Left ventricle myocardium inferior (tissue), 1 donor: ENCODE results near the gene SLC2A8. TPM values are rescaled to one million over a fixed set of nuclear protein-coding genes. Genes with fewer than 3 reads are reported as not detected.

ENCODE experiments used
- DNase-seq: peaks from one replicate; pipeline ENCODE4 v3.0.0-alpha.2; 2020
- H3K27ac ChIP-seq: fragments of 200-600 bp; replicated peaks from 2 replicates; pipeline ENCODE4 v1.8.0; 2021
- H3K27me3 ChIP-seq: fragments of 200-600 bp; 2 replicates; pipeline ENCODE4 v1.8.0; 2021; ENCODE audit warnings: low read depth
- H3K36me3 ChIP-seq: fragments of 200-600 bp; 2 replicates; pipeline ENCODE4 v1.8.0; 2021
- H3K4me1 ChIP-seq: fragments of 200-600 bp; 2 replicates; pipeline ENCODE4 v1.8.0; 2021
- H3K4me3 ChIP-seq: fragments of 200-600 bp; 2 replicates; pipeline ENCODE4 v1.8.0; 2021; ENCODE audit warnings: mild to moderate bottlenecking, moderate library complexity
- H3K9me3 ChIP-seq: fragments of 200-600 bp; replicated peaks from 2 replicates; pipeline ENCODE4 v1.8.0; 2021
- CTCF ChIP-seq: fragments of 200-600 bp; IDR thresholded peaks from 2 replicates; pipeline ENCODE4 v1.8.0; 2021; ENCODE audit warnings: antibody characterized with exemption, mild to moderate bottlenecking, borderline replicate concordance
- intact Hi-C: fragments of 100-400 bp; cut with micrococcal nuclease; formaldehyde crosslinking; loops from one replicate; pipeline ENCODE4 v1.11.0; 2022
- total RNA-seq: library from RNA; stranded (reverse); fragmentation: NEBNext Ultra II Directional; extraction: Animal tissue kit (Norgen Biotek cat#: 25700); gene quantifications from one replicate; pipeline ENCODE4 v1.2.1, GENCODE V29; 2021
- donor health status: DM: no; HTN: yes; CAD: no; lungs with severe emphysema.

SLC2A8 gene
- total RNA-seq, 1 donor from 2014 or later, result 16.1 TPM

GRCh38 chr9:127392166-127392565 lies 4.8 kb upstream of the SLC2A8 start:
- Histone ChIP-seq H3K36me3 (peaks cover 14% of the 10 kb centered on the region), H3K9me3 (no peaks in the 10 kb centered on the region), H3K27me3 (no peaks in the 10 kb centered on the region), H3K4me3 (no peak overlapping the region), H3K4me1 (peaks cover 11% of the 10 kb centered on the region), H3K27ac (no peak overlapping the region)
- intact Hi-C loops, result no loop called here
- no peak for TF ChIP-seq CTCF
- no peak for DNase-seq

DNA sequence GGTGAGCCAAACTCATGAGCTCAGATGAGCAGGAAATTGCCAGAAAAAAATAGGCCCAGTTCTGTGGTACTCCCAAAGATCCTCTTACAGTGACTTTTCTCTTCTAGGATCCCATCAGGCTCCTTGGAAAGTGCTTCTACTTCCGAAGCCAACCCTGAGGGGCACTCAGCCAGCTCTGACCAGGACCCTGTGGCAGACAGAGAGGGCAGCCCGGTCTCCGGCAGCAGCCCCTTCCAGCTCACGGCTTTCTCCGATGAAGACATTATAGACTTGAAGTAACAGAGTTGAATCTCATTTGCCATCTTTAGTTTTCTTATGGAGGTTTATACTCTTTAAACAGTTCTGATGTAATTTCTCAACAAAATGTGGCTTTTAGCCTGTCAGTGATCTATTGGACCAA lies 4.0 kb upstream of the SLC2A8 start:
- intact Hi-C loops, result no loop called here
- Histone ChIP-seq H3K27ac (no peak overlapping the region), H3K4me3 (no peak overlapping the region), H3K9me3 (no peaks in the 10 kb centered on the region), H3K4me1 (peaks cover 19% of the 10 kb centered on the region), H3K27me3 (no peaks in the 10 kb centered on the region), H3K36me3 (peaks cover 14% of the 10 kb centered on the region)
- no peak for DNase-seq
- no peak for TF ChIP-seq CTCF

DNA sequence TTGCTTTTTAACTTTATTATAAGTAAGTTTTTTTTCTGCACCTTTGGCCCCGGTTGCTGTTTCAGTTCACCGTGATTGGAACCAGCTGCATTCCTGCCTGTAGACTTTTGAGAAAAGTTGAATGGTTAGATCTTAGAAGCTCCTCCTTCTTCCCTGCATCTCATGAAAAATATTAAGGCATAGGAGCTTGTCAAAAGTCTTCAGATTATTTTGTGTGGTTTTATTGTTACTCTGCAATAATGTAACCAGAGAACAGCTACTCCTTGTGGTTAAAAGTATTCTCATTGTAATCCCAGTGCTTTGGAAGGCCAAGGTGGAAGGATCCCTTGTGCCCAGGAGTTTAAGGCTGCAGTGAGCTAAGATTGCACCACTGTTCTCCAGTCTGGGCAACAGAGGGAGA lies 3.3 kb upstream of the SLC2A8 start:
- Histone ChIP-seq H3K27ac (no peak overlapping the region), H3K36me3 (peaks cover 14% of the 10 kb centered on the region), H3K4me1 (peaks cover 26% of the 10 kb centered on the region), H3K27me3 (no peaks in the 10 kb centered on the region), H3K9me3 (no peaks in the 10 kb centered on the region), H3K4me3 (no peak overlapping the region)
- intact Hi-C loops, result no loop called here
- DNase-seq, result no peak
- TF ChIP-seq CTCF, result no peak

- DNase-seq, result no peak
- intact Hi-C loops, result no loop called here
- Histone ChIP-seq H3K4me3 (peak overlapping the region; percentile 83), H3K9me3 (no peaks in the 10 kb centered on the region), H3K36me3 (peaks cover 17% of the 10 kb centered on the region), H3K4me1 (peaks cover 28% of the 10 kb centered on the region), H3K27ac (no peak overlapping the region), H3K27me3 (no peaks in the 10 kb centered on the region)
- TF ChIP-seq CTCF, result no peak
Measured at GRCh38 chr9:127395497-127396252, 1.3 kb upstream of the SLC2A8 start.

DNA sequence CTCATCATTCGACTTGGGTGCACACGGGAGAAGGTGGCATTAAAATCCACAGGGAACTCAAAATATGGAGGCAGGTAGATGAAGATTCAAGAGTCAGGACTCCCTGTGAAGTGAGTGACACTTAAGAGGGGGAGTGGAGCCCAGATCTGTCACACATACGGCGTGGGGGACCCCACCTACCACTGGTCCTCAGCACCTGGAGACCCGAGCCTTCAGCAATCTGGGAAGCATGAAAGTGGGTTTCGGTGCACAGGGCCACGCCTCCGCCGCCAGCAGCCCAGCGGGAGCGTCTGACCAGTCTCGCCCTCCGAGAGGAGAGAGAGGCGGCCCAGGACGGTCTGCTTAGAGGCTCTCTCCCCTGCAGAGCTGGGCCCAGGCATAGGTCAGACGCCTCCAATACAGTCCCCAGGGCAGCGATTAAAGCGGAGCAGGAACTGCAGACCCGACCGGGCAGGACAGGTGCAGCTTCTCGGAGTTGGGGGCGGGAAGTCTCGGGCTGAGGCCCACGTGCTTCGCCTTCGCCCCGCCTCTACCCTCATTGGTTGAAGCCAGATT lies 639 bp upstream of the SLC2A8 start:
- H3K27ac ChIP-seq, result peak overlapping the region; percentile 59
- H3K4me3 ChIP-seq, result peak overlapping the region; percentile 83
- intact Hi-C loops, result no loop called here
- H3K36me3 ChIP-seq, result peaks cover 19% of the 10 kb centered on the region
- H3K4me1 ChIP-seq, result peaks cover 28% of the 10 kb centered on the region
- TF ChIP-seq CTCF, result no peak
- no peaks in the 10 kb centered on the region for H3K27me3 ChIP-seq
- no peaks in the 10 kb centered on the region for H3K9me3 ChIP-seq
- DNase-seq, result no peak
